Stimulated activated CD4-positive, alpha-beta T cell treated with anti-CD3 and anti-CD28 coated beads, TNF-alpha, amount 100 ng/mL, for 24 hours (primary cell): ENCODE data around the gene NME3.

ENCODE experiments used
- DNase-seq, 3 experiments: peaks; one replicate each; pipeline ENCODE4 v3.0.0-alpha.2; 2020; ENCODE audit warnings: low read depth in 3 of 3

NME3 gene

DNA sequence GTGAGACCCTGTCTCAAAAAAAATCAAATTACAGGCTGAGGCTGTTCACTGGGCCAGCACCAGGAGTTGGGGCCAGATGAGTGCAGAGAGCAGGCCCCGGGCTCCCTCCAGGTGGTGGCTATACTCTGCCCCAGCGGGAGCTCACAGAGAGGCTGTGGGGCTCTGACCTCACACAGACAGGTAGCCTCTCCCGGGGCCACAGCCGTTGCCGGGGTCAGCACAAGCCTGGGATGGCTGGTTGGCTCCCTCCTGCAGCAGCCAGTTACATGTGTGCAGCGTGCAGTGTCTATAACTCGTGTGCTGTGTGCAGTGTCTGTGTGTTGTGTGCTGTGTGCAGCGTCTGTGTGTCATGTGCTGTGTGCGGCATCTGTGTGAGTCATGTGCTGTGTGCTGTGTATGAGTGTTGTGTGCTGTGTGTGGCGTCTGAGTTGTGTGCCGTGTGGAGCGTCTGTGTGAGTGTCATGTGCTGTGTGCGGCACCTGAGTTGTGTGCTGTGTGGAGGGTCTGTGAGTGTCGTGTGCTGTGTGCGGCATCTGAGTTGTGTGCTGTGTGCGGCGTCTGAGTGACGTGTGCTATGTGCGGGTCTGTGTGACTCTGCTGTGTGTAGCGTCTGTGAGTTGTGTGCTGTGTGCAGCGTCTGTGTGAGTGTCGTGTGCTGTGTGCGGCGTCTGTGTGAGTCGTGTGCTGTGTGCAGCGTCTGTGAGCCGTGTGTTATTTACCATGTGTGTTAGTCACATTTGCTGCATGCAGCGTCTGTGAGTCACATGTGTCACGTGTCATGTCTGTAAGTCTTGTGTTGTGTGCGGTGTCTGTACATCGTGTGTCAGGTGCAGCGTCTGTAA is 44.5 kb downstream of the NME3 start:
- no peak for DNase-seq

DNA sequence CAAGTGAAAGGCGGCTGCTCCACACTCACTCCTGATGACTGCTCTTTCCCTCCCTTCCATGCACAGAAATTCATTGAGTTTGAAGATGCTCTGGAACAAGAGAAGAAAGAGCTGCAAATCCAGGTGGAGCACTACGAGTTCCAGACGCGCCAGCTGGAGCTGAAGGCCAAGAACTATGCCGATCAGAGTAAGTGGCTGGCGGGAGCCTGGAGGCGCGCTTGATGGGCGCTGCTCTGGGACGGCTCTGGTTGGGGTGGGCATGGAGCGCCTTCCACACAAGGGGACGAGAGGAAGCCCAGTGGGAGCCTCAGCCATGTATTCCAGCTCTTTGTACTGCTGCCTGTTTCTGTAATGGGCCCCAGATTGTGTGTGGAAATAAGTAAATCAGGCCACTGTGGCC is 46.9 kb downstream of the NME3 start:
- DNase-seq, result no peak

DNA sequence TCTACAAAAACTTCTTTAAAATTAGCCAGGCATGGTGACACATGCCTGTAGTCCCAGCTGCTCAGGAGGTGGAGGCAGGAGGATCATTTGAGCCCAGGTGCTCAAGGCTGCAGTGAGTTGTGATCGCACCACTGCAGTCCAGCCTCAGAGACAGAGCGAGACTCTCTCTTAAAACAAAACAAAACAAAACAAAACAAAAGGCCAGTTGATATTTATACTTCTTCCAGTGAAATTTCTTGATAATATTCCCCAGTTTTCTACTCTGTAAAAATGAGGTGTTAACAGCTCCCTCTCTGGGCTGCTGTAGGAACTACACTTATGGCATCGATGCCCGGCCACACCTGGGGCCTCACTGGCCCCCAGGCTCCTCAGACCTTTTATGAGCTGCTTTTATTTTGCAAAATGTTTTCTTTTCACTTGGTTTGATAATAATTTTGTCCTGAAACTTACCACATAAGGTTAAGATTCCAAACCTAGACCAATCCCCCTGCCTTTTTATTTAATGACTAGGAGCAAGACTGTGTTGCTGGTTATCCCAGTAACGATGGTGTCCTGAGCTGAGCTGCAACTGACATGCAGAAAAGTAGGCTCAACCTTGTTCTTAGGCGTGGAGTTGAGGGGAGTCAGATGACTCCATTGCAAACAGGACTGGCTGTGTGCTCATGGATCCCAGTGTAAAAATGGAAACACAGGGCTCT is 47.7 kb downstream of the NME3 start:
- peak in 1 of 3 experiments; percentile 33 for DNase-seq

DNA sequence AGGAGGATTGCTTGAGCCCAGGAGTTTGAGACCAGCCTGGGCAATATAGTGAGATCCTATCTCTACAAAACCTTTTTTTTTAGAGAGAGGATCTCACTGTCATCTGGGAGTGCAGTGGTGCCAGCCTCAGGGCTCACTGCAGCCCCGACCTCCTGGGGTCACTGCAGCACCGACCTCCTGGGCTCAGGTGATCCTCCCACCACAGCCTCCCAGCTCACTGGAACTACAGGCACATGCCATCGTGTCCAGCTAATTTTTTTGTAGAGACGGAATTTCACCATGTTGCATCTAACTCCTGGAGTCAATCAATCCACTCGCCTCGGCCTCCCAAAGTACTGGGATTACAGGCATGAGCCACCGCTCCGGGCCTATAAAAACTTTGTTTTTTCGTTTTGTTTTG is 50.0 kb downstream of the NME3 start:
- DNase-seq, result no peak
